Measurements from ENCODE around the gene TRDMT1. TPM values are rescaled to one million over a fixed set of nuclear protein-coding genes. Genes with fewer than 3 reads are reported as not detected.

TRDMT1 gene
- total RNA-seq, 2 donors from 2014 or later, result 8.1 to 13.0 TPM

GRCh38 chr10:17138460-17139042, 62.9 kb downstream of the TRDMT1 start:
- Mint-ChIP-seq H3K27ac (no peak overlapping the region), H3K36me3 (ENCODE audit: low read depth) (no peaks in the 10 kb centered on the region), H3K9me3 (no peaks in the 10 kb centered on the region), H3K4me1 (peaks cover 11% of the 10 kb centered on the region), H3K27me3 (ENCODE audit: insufficient read depth) (no peaks in the 10 kb centered on the region), H3K4me3 (no peak overlapping the region)
- no peak overlapping the region for H3K27ac ChIP-seq (ENCODE audit: low read depth, low read length)
- H3K9me3 ChIP-seq (ENCODE audit: control insufficient read depth, low read length), result no peaks in the 10 kb centered on the region
- WGBS, 2 experiments (ENCODE audit: insufficient coverage in 1 of 2, insufficient read length in 1 of 2), result 96 to 100% methylated on average over 3 to 5 of the region's 5 CpGs
- no peaks in the 10 kb centered on the region for H3K27me3 ChIP-seq (ENCODE audit: control insufficient read depth, insufficient read depth, low read length, poor library complexity, severe bottlenecking)
- H3K36me3 ChIP-seq (ENCODE audit: control insufficient read depth, insufficient read depth, low read length), result no peaks in the 10 kb centered on the region
- H3K4me1 ChIP-seq (ENCODE audit: control insufficient read depth, insufficient read depth, low read length), result no peaks in the 10 kb centered on the region
- no peak overlapping the region for H3K9ac ChIP-seq (ENCODE audit: extremely low read depth, low read length, poor library complexity, severe bottlenecking)
- no peak for TF ChIP-seq CTCF (conservative IDR thresholded peaks at IDR 0.05)
- DNase-seq, result no peak
- H3K4me3 ChIP-seq (ENCODE audit: low read length), result no peak overlapping the region

GRCh38 chr10:17134737-17135260, 66.7 kb downstream of the TRDMT1 start:
- H3K9me3 ChIP-seq (ENCODE audit: control insufficient read depth, low read length), result no peaks in the 10 kb centered on the region

GRCh38 chr10:17134282-17134681, 67.2 kb downstream of the TRDMT1 start:
- H3K36me3 Mint-ChIP-seq (ENCODE audit: low read depth), result no peaks in the 10 kb centered on the region
- no peaks in the 10 kb centered on the region for H3K27me3 Mint-ChIP-seq (ENCODE audit: insufficient read depth)
- H3K9me3 ChIP-seq (ENCODE audit: control insufficient read depth, low read length), result no peaks in the 10 kb centered on the region

More at GRCh38 chr10:17134737-17135260, 66.7 kb downstream of the TRDMT1 start:
- Mint-ChIP-seq H3K9me3 (no peaks in the 10 kb centered on the region), H3K27me3 (ENCODE audit: insufficient read depth) (no peaks in the 10 kb centered on the region), H3K27ac (no peak overlapping the region), H3K36me3 (ENCODE audit: low read depth) (no peaks in the 10 kb centered on the region), H3K4me1 (peaks cover 18% of the 10 kb centered on the region), H3K4me3 (no peak overlapping the region)
- H3K36me3 ChIP-seq (ENCODE audit: control insufficient read depth, insufficient read depth, low read length), result no peaks in the 10 kb centered on the region
- H3K27ac ChIP-seq (ENCODE audit: low read depth, low read length), result no peak overlapping the region
- no peaks in the 10 kb centered on the region for H3K27me3 ChIP-seq (ENCODE audit: control insufficient read depth, insufficient read depth, low read length, poor library complexity, severe bottlenecking)
- no peaks in the 10 kb centered on the region for H3K4me1 ChIP-seq (ENCODE audit: control insufficient read depth, insufficient read depth, low read length)
- H3K9ac ChIP-seq (ENCODE audit: extremely low read depth, low read length, poor library complexity, severe bottlenecking), result no peak overlapping the region
- DNase-seq, result no peak
- no peak overlapping the region for H3K4me3 ChIP-seq (ENCODE audit: low read length)
- no peak for TF ChIP-seq CTCF (conservative IDR thresholded peaks at IDR 0.05)

More at GRCh38 chr10:17134282-17134681, 67.2 kb downstream of the TRDMT1 start:
- H3K27me3 ChIP-seq (ENCODE audit: control insufficient read depth, insufficient read depth, low read length, poor library complexity, severe bottlenecking), result no peaks in the 10 kb centered on the region
- no peak overlapping the region for H3K4me3 ChIP-seq (ENCODE audit: low read length)
- H3K4me3 Mint-ChIP-seq, result no peak overlapping the region
- H3K36me3 ChIP-seq (ENCODE audit: control insufficient read depth, insufficient read depth, low read length), result no peaks in the 10 kb centered on the region
- H3K9ac ChIP-seq (ENCODE audit: extremely low read depth, low read length, poor library complexity, severe bottlenecking), result no peak overlapping the region
- TF ChIP-seq CTCF (conservative IDR thresholded peaks at IDR 0.05), result no peak
- H3K4me1 Mint-ChIP-seq, result peaks cover 20% of the 10 kb centered on the region
- H3K4me1 ChIP-seq (ENCODE audit: control insufficient read depth, insufficient read depth, low read length), result no peaks in the 10 kb centered on the region
- no peak overlapping the region for H3K27ac ChIP-seq (ENCODE audit: low read depth, low read length)
- no peak overlapping the region for H3K27ac Mint-ChIP-seq
- no peak for DNase-seq
- WGBS, 2 experiments (ENCODE audit: insufficient coverage in 1 of 2, insufficient read length in 1 of 2), result 83 to 92% methylated on average over 2 of the region's 2 CpGs
- no peaks in the 10 kb centered on the region for H3K9me3 Mint-ChIP-seq
